A673 (cell line): ENCODE data around the gene FXYD4.

Source experiments
- CTCF ChIP-seq: fragments of 300-800, 200-600 bp; sonication (generic); conservative IDR thresholded peaks from 2 replicates; pipeline ENCODE4 v1.5.1; 2017; ENCODE audit warnings: low read depth, mild to moderate bottlenecking, antibody characterized with exemption, low read length, moderate library complexity, mixed read lengths
- EZH2 ChIP-seq: fragments of 200-600 bp; sonication (generic); IDR thresholded peaks from 2 replicates; pipeline ENCODE4 v1.6.1; 2017; ENCODE audit warnings: borderline replicate concordance, low read depth, mild to moderate bottlenecking, mixed read lengths, antibody characterized with exemption, low read length; ENCODE audit not compliant: poor library complexity, severe bottlenecking

- TF ChIP-seq CTCF = no peak
- TF ChIP-seq EZH2 = no peak
These were observed 15.1 kb downstream of the FXYD4 start for GRCh38 chr10:43386549-43386948.
